SU-DHL-6 (cell line): ENCODE data around the gene SOX5.

Experiments used
- EZH2phosphoT487 ChIP-seq: fragments of 200-600 bp; sonication (generic), shearing (Covaris generic); conservative IDR thresholded peaks from 2 replicates; pipeline ENCODE4 v1.6.1; 2018; ENCODE audit warnings: mild to moderate bottlenecking, antibody characterized with exemption, low read length, moderate library complexity, mixed read lengths
- TF ChIP-seq, protein P1 (sequence below): fragments of 200-600 bp; sonication (generic); IDR thresholded peaks from one replicate; pipeline ENCODE4 v1.5.1; 2017; ENCODE audit warnings: antibody characterized with exemption, mild to moderate bottlenecking, low read length, moderate library complexity; ENCODE audit not compliant: insufficient read depth, poor library complexity, severe bottlenecking

DNA sequence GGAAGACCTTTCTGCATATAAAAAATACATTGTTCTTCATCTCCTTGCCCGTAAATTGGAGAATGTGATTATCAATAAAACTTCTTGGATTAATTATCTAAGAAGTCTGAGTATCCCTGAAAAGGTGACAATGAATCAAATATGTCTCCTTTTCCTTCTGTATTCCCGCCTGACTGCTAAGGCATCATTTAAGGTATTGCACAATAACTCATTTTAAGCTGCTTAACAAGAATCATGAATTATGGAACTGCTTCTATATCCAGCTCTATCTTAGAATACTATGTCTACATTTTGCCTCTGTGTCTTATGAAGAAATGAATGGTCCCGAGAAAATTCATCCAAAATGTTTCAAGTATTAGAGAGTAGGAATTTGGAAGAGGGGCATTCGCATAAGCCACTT is 294.4 kb downstream of the SOX5 start:
- TF ChIP-seq, protein P1, sequence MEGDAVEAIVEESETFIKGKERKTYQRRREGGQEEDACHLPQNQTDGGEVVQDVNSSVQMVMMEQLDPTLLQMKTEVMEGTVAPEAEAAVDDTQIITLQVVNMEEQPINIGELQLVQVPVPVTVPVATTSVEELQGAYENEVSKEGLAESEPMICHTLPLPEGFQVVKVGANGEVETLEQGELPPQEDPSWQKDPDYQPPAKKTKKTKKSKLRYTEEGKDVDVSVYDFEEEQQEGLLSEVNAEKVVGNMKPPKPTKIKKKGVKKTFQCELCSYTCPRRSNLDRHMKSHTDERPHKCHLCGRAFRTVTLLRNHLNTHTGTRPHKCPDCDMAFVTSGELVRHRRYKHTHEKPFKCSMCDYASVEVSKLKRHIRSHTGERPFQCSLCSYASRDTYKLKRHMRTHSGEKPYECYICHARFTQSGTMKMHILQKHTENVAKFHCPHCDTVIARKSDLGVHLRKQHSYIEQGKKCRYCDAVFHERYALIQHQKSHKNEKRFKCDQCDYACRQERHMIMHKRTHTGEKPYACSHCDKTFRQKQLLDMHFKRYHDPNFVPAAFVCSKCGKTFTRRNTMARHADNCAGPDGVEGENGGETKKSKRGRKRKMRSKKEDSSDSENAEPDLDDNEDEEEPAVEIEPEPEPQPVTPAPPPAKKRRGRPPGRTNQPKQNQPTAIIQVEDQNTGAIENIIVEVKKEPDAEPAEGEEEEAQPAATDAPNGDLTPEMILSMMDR = no peak
- no peak for TF ChIP-seq EZH2phosphoT487
